ENCODE measurements around the gene CDC42BPG. TPM values are rescaled to one million over a fixed set of nuclear protein-coding genes. Genes with fewer than 3 reads are reported as not detected.
A peak's percentile ranks its signal among the peaks of the same experiment; 100 is the strongest.

The CDC42BPG gene
- total RNA-seq, 2 donors from 2014 or later: 13.5 to 18.9 TPM

DNA sequence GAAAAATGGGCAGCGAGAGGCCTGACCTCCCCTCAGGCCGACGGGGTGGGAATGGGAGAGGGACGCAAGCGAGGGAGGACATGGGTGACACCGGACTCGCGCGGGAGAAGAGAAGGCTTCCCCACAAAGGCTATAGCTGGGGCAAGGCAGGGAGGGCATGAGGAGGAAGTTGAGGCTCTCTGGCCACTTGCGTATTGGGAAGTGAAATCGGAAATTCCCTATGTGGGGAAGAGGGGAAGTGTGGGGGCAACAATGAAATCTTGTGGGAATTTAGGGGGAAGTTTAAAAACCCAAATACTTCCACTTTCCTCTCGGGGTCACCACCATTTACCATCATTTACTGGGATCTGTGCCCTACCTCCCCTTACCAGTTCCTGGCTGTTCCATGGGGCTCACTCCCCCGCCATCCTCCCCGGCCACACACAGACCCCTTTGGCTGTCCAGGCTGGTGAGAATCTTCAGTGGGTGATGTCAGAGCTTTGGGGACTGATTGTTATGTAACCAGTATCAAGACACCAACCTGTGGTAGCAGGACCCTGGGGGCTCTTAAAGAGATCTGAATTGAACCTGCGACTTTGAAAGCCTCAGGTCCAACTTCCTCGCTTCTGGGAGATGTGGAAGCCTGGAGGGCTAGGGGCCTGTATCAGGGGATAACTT is 34.9 kb upstream of the CDC42BPG start:
- Histone ChIP-seq H3K27ac (peak overlapping the region; percentile 71 to 91 (median 82)), H3K36me3 (replicated peaks in 1 of 2; ENCODE audit: insufficient read depth in 1 of 2, low read depth in 2 of 2) (no peaks in the 10 kb centered on the region), H3K4me3 (peak overlapping the region; percentile 52 to 63), H3K9me3 (no peaks in the 10 kb centered on the region), H3K27me3 (no peaks in the 10 kb centered on the region), H3K4me1 (peaks cover 39% of the 10 kb centered on the region)
- peak; percentile 3 for ATAC-seq
- intact Hi-C loops (cut with DNase I): no loop called here
- TF ChIP-seq POLR2A (IDR thresholded peaks at IDR 0.05): no peak
- TF ChIP-seq, protein P1, sequence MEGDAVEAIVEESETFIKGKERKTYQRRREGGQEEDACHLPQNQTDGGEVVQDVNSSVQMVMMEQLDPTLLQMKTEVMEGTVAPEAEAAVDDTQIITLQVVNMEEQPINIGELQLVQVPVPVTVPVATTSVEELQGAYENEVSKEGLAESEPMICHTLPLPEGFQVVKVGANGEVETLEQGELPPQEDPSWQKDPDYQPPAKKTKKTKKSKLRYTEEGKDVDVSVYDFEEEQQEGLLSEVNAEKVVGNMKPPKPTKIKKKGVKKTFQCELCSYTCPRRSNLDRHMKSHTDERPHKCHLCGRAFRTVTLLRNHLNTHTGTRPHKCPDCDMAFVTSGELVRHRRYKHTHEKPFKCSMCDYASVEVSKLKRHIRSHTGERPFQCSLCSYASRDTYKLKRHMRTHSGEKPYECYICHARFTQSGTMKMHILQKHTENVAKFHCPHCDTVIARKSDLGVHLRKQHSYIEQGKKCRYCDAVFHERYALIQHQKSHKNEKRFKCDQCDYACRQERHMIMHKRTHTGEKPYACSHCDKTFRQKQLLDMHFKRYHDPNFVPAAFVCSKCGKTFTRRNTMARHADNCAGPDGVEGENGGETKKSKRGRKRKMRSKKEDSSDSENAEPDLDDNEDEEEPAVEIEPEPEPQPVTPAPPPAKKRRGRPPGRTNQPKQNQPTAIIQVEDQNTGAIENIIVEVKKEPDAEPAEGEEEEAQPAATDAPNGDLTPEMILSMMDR (IDR thresholded peaks at IDR 0.05): no peak
- no peak for DNase-seq
- 11 to 20% methylated on average over 16 of the region's 16 CpGs for WGBS, 2 donors

DNA sequence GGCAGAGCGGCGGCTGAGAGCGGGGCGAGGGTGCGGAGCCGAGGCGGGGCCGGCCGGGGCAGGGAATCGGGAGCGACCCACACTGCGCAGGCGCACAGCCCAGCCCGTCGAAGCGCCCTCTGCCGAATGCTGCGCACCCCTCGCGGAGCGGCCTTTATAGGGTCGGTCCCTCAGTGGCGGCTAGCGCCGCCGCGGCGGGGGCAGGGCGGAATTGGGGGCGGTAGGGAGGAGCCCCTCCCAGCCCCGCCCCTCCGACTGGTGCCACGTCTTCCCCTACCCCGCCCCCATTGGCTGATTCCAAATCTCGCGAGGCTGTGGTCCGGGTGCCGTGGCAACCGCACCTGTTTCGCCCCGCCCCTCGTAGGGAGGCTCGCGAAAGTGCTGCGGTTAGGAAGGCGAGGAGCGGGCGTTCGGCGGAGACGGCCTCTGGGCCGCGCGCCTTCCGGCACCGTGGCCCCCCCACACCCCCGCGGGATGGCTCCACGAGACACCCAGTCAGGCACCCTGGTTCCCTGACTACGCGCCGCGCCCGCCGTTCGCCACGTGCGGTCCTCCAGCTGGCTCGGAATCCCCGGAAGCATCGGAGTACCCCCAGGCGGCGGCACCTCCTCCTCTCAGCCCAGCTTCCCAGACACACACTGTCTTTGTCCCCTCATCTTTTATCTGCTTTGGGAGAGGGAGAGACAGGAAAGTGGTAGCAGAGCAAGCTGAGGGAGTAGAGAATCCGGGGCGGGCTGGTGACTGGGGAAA is 34.2 kb upstream of the CDC42BPG start, which contains the start of gene EHD1:
Gene EHD1 (minus strand): TSS at position 128 of the 750 bp plus-strand sequence. CDS start 157 bp downstream, outside the sequence.
- no peaks in the 10 kb centered on the region for H3K36me3 ChIP-seq (replicated peaks in 1 of 2; ENCODE audit: insufficient read depth in 1 of 2, low read depth in 2 of 2)
- H3K4me1 ChIP-seq: peaks cover 39% of the 10 kb centered on the region
- H3K27me3 ChIP-seq: no peaks in the 10 kb centered on the region
- peak; percentile 99 to 100 (median 100) for DNase-seq
- H3K4me3 ChIP-seq: peak within 1 kb of the TSS; percentile 63 to 89
- ATAC-seq: peak; percentile 93
- intact Hi-C loops (cut with DNase I): no loop called here
- peak; percentile 99 for TF ChIP-seq POLR2A (IDR thresholded peaks at IDR 0.05)
- TF ChIP-seq, protein P1 (IDR thresholded peaks at IDR 0.05): peak in 6 of 7 experiments; percentile 28 to 73 (median 50)
- H3K27ac ChIP-seq: peak within 1 kb of the TSS; percentile 71 to 91 (median 82)
- WGBS, 2 donors: 0% methylated on average over 16 to 43 of the region's 75 CpGs
- no peaks in the 10 kb centered on the region for H3K9me3 ChIP-seq

DNA sequence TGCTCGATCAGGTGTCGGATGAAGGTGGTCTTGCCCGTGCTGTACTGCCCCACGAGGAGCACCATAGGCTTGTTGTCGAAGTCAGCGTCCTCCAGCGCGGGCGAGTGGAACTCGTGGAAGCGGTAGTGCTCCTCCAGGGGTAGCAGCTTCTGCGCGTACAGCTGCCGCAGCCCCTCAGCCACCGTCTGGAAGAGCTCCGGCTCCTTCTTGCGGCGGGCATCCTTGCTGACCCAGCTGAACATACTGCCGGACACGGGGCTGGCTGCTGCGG is 33.7 kb upstream of the CDC42BPG start:
- WGBS, 2 donors: 0% methylated on average over 19 of the region's 21 CpGs; no CpG with 5 or more reads in 1 of the 2 donors
- intact Hi-C loops (cut with DNase I): no loop called here
- no peak for TF ChIP-seq POLR2A (IDR thresholded peaks at IDR 0.05)
- TF ChIP-seq, protein P1 (IDR thresholded peaks at IDR 0.05): no peak
- H3K27me3 ChIP-seq: no peaks in the 10 kb centered on the region
- H3K27ac ChIP-seq: peak overlapping the region; percentile 51 to 91 (median 82)
- DNase-seq (no peak), ATAC-seq (peak; percentile 28)
- H3K36me3 ChIP-seq (replicated peaks in 1 of 2; ENCODE audit: insufficient read depth in 1 of 2, low read depth in 2 of 2): no peaks in the 10 kb centered on the region
- H3K9me3 ChIP-seq: no peaks in the 10 kb centered on the region
- H3K4me3 ChIP-seq: peak overlapping the region; percentile 36 to 89
- peaks cover 39% of the 10 kb centered on the region for H3K4me1 ChIP-seq

DNA sequence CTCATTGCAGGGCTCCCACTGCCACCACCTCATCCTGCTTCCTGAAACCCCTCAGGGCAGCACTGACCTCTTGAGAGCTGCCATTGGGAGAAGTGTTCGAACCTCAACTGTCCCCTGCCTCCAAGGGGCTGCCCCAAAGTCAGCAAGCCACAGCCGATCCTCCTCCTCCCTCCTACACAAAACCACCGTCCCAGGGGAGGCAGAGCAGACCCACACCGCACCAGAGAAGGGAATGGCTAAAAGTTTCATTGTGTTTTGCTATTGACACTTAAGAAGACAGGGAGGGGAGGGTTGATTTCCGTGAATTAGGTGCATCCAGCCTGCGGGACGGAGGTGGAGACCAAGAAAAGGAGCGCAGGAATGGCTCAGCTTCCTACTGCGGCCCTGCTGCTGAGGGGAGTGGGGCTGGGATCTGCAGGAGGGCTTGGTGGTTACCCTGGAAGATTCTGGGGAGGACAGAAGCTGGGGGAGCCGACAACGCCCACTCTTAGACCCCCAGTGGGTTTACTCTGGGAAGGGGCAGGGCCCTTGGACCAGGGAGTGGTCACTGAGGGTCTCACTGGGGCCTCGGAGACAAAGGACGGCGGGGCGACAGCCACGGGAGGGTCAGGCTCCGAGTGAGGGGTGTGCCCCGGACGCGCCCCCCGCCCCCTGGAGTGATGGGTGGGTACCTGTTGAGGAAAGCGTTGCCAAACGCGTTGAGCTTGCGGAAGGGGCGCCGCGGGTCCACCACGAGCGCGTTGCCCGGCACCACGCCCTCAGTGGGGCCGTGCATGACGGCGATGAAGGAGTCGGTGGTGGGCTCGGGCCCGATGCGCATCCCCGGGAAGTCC is 33.2 kb upstream of the CDC42BPG start:
- 1 to 2% methylated on average over 10 to 41 of the region's 41 CpGs for WGBS, 2 donors
- H3K27me3 ChIP-seq: no peaks in the 10 kb centered on the region
- ATAC-seq (peak; percentile 2), DNase-seq (no peak)
- intact Hi-C loops (cut with DNase I): no loop called here
- TF ChIP-seq, protein P1 (IDR thresholded peaks at IDR 0.05): no peak
- TF ChIP-seq POLR2A (IDR thresholded peaks at IDR 0.05): no peak
- peaks cover 39% of the 10 kb centered on the region for H3K4me1 ChIP-seq
- H3K4me3 ChIP-seq: peak overlapping the region; percentile 36 to 89
- no peaks in the 10 kb centered on the region for H3K9me3 ChIP-seq
- H3K27ac ChIP-seq: peak overlapping the region; percentile 51 to 91 (median 82)
- no peaks in the 10 kb centered on the region for H3K36me3 ChIP-seq (replicated peaks in 1 of 2; ENCODE audit: insufficient read depth in 1 of 2, low read depth in 2 of 2)

Measured in body of pancreas (tissue), 4 donors.